Fibroblast of lung (primary cell): ENCODE measurements around the gene RHOXF2. TPM values are rescaled to one million over a fixed set of nuclear protein-coding genes. Genes with fewer than 3 reads are reported as not detected.
"Not testable (repeated sequence)": the region's sequence is repeated elsewhere in the genome, so short reads cannot be mapped to it uniquely, and the experiment has no call there.

ENCODE experiments used
- DNase-seq, 2 donors: peaks; one replicate each; pipeline versions ENCODE4 v3.0.0 to v3.0.0-alpha.2; 2010; ENCODE audit warnings: low read depth in 2 of 2
- H2AFZ ChIP-seq: 2 replicates; pipeline ENCODE4 v1.5.1; 2012; ENCODE audit warnings: low read length, control low read depth, inconsistent platforms
- H3K27ac ChIP-seq: 2 replicates; pipeline ENCODE4 v1.5.1; 2011; ENCODE audit warnings: low read length, control low read depth; ENCODE audit not compliant: insufficient read depth
- H3K27me3 ChIP-seq: 2 replicates; pipeline ENCODE4 v1.5.1; 2011; ENCODE audit warnings: mild to moderate bottlenecking, low read length; ENCODE audit not compliant: control insufficient read depth, insufficient read depth
- H3K36me3 ChIP-seq: 2 replicates; pipeline ENCODE4 v1.5.1; 2011; ENCODE audit warnings: low read length; ENCODE audit not compliant: control insufficient read depth, insufficient read depth
- H3K4me1 ChIP-seq: 2 replicates; pipeline ENCODE4 v1.5.1; 2011; ENCODE audit warnings: low read length; ENCODE audit not compliant: control insufficient read depth, insufficient read depth; ENCODE audit errors: extremely low read depth
- H3K4me2 ChIP-seq: 2 replicates; pipeline ENCODE4 v1.5.1; 2011; ENCODE audit warnings: low read length, control low read depth; ENCODE audit not compliant: insufficient read depth; ENCODE audit errors: extremely low read depth
- H3K4me3 ChIP-seq, 4 experiments: fragments of 200-600 bp in 1 of 4; sonication (generic) in 1 of 4; replicated peaks in 1 of 4; 2 replicates each; pipeline ENCODE4 v1.5.1; 2011 to 2016; ENCODE audit warnings: low read length in 4 of 4, low read depth in 3 of 4, mild to moderate bottlenecking in 3 of 4, control low read depth in 2 of 4, inconsistent platforms in 1 of 4, mixed read lengths in 1 of 4; ENCODE audit not compliant: insufficient read depth in 1 of 4; ENCODE audit errors: control extremely low read depth in 1 of 4
- H3K79me2 ChIP-seq: 2 replicates; pipeline ENCODE4 v1.5.1; 2012; ENCODE audit warnings: mild to moderate bottlenecking, low read length, inconsistent platforms; ENCODE audit not compliant: control insufficient read depth, insufficient read depth
- H3K9ac ChIP-seq: 2 replicates; pipeline ENCODE4 v1.5.1; 2011; ENCODE audit warnings: mild to moderate bottlenecking, low read length, control low read depth; ENCODE audit not compliant: insufficient read depth
- H3K9me3 ChIP-seq: 2 replicates; pipeline ENCODE4 v1.5.1; 2012; ENCODE audit warnings: low read depth, low read length; ENCODE audit not compliant: control insufficient read depth, insufficient read depth
- H4K20me1 ChIP-seq: 2 replicates; pipeline ENCODE4 v1.5.1; 2011; ENCODE audit warnings: low read length; ENCODE audit not compliant: control insufficient read depth, insufficient read depth; ENCODE audit errors: extremely low read depth
- EZH2 ChIP-seq: IDR thresholded peaks from 2 replicates; pipeline ENCODE4 v1.5.1; 2012; ENCODE audit warnings: low read length, control low read depth, mild to moderate bottlenecking; ENCODE audit errors: missing control alignments
- polyA plus RNA-seq, 2 donors: library from polyadenylated mRNA; depleted of rRNA in 1 of 2; stranded (reverse) in 1 of 2; unstranded in 1 of 2; fragments of >200 nt; gene quantifications; 2 replicates each; pipeline ENCODE4 v1.2.1, GENCODE V29; 2011 to 2012; ENCODE audit warnings: missing spikeins in 1 of 2
- total RNA-seq: library from RNA; depleted of rRNA; stranded (reverse); fragments of >200 nt; gene quantifications from 2 replicates; pipeline ENCODE4 v1.2.1, GENCODE V29; 2014
- TF ChIP-seq, protein P1 (sequence below), 2 donors: IDR thresholded peaks in 1 of 2; conservative IDR thresholded peaks in 1 of 2; 1 replicate in 1 of 2; 2 replicates in 1 of 2; pipeline ENCODE4 v1.5.1; 2011 to 2012; ENCODE audit warnings: low read length in 2 of 2, control low read depth in 1 of 2, inconsistent platforms in 1 of 2, low read depth in 1 of 2, mild to moderate bottlenecking in 1 of 2

RHOXF2 gene
- total and polyA plus RNA-seq, 2 donors (not counting 1 experiment from before 2014, with no cell fraction given): not detected

DNA sequence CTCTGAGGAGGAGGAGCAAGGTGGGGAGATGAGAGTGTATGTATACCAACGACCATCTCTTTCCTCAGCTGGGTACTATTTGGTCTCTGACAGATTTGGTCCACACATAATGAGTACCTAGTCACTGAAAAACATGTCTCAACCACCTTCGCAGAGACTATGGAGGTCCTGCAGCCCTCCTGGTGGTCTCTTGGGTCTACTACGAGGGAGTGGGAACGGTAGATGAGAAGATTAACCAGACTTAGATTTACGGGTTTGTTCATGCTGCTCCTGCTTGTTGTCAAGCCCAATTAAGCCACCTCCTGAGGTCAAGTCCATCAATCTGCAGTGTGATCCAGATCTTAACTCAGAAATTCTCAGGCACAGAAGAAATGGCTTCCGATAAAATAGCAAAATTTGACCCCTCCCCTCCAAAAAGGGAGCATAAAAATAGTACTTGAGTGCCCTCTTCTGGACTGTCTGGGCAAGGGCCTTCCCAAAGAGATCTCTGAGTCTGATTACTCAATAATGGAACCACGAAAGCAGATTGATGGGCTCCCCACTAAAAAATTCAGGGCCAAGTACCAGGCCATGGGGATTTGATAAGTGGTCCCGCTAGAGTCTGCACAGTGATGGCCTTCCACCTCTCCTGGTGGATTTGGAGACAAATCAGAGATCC, 38.3 kb downstream of the RHOXF2 start:
- not testable (repeated sequence) for H3K4me3 ChIP-seq, H3K4me1 ChIP-seq, H3K9me3 ChIP-seq, DNase-seq, H3K36me3 ChIP-seq, H3K4me2 ChIP-seq, H2AFZ ChIP-seq, H3K27ac ChIP-seq, H3K79me2 ChIP-seq, H4K20me1 ChIP-seq, H3K27me3 ChIP-seq, H3K9ac ChIP-seq

DNA sequence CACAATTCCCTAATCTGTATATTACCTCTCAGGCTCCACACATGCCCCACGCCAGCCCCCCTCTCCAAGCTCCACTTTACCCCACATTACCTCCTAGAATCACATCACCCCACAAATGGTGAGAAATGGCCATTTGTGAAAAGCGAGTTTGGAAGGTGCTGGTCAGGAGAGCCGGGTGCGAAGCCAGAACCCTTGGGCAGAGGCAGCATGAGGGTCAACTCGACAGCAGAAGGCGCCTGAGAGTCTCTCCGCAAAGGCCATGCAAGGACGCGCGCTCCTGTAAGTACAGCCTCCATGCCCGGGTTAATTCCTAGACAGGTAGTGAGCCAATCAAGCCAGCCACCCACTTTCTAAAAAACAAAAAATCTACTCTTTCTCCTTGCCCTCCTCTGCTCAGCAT, 42.4 kb downstream of the RHOXF2 start:
- no peak overlapping the region for H2AFZ ChIP-seq
- H3K36me3 ChIP-seq: no peaks in the 10 kb centered on the region
- no peak overlapping the region for H3K4me2 ChIP-seq
- no peaks in the 10 kb centered on the region for H3K27me3 ChIP-seq
- no peaks in the 10 kb centered on the region for H4K20me1 ChIP-seq
- H3K4me1 ChIP-seq: no peaks in the 10 kb centered on the region
- H3K79me2 ChIP-seq: no peaks in the 10 kb centered on the region
- no peak overlapping the region for H3K4me3 ChIP-seq
- TF ChIP-seq EZH2: no peak
- TF ChIP-seq, protein P1, sequence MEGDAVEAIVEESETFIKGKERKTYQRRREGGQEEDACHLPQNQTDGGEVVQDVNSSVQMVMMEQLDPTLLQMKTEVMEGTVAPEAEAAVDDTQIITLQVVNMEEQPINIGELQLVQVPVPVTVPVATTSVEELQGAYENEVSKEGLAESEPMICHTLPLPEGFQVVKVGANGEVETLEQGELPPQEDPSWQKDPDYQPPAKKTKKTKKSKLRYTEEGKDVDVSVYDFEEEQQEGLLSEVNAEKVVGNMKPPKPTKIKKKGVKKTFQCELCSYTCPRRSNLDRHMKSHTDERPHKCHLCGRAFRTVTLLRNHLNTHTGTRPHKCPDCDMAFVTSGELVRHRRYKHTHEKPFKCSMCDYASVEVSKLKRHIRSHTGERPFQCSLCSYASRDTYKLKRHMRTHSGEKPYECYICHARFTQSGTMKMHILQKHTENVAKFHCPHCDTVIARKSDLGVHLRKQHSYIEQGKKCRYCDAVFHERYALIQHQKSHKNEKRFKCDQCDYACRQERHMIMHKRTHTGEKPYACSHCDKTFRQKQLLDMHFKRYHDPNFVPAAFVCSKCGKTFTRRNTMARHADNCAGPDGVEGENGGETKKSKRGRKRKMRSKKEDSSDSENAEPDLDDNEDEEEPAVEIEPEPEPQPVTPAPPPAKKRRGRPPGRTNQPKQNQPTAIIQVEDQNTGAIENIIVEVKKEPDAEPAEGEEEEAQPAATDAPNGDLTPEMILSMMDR (conservative IDR thresholded peaks at IDR 0.05 in 1 of 2, IDR thresholded peaks at IDR 0.05 in 1 of 2; ENCODE audit: low read depth in 1 of 2, low read length in 2 of 2): no peak
- DNase-seq: no peak
- H3K9me3 ChIP-seq: no peaks in the 10 kb centered on the region
- no peak overlapping the region for H3K27ac ChIP-seq
- H3K9ac ChIP-seq: no peak overlapping the region

DNA sequence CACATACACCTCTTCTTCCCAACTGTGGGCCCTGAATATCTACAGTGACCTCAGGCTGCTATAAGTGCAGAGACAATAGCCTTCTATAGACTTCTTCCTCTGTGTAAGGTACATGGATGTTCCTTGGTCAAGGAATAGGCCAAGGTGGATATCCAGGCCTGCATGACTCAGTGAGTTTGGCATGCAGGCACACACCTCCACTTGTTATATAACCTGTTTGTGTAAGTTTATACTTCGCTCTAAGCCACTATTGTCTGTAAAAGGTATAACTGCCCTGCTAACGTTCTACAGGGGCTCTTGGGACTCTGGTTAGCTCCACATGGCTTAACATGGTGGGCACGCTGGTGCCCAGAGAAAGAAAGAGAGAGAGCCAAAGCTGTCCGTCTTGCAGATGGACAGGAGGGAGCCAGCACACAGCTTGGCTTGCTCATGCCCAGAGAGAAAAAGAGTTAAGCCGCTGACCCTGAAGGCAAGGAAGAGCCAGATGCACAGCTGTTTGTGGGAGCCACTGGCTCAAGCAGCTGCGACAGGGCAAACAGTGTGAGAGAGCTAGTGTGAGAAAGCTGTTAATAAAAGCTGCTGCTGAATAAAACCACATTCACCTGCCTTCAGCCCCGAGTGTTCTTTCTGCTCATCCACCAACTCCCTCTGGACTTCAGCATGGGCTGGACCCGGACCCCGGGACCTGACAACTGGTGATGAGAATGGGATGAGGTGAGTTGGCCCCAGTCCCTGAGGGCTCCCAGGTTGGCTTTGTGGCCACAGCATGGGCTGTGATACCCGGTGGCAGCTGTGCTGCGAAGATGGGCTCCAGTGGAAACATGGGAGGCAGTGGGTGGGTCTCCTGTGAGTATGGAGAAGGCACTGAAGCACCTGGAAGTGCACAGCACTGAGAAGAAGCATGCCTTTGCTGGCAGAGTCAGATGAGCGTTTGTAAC, 47.7 kb downstream of the RHOXF2 start:
- H3K4me1 ChIP-seq: no peaks in the 10 kb centered on the region
- H3K4me3 ChIP-seq: no peak overlapping the region
- H3K4me2 ChIP-seq: no peak overlapping the region
- H3K79me2 ChIP-seq: no peaks in the 10 kb centered on the region
- TF ChIP-seq, protein P1 (conservative IDR thresholded peaks at IDR 0.05 in 1 of 2, IDR thresholded peaks at IDR 0.05 in 1 of 2; ENCODE audit: low read depth in 1 of 2, low read length in 2 of 2): no peak
- TF ChIP-seq EZH2: no peak
- H3K9me3 ChIP-seq: no peaks in the 10 kb centered on the region
- no peak overlapping the region for H2AFZ ChIP-seq
- no peak for DNase-seq
- no peaks in the 10 kb centered on the region for H3K36me3 ChIP-seq
- no peak overlapping the region for H3K27ac ChIP-seq
- no peak overlapping the region for H3K9ac ChIP-seq
- no peaks in the 10 kb centered on the region for H4K20me1 ChIP-seq
- H3K27me3 ChIP-seq: no peaks in the 10 kb centered on the region
